ENCODE measurements around the gene CYB5A.

GRCh38 chr18:74241970-74242369, 49.8 kb downstream of the CYB5A start:
- TF ChIP-seq CTCF (IDR thresholded peaks at IDR 0.05 in 4 of 5, conservative IDR thresholded peaks at IDR 0.05 in 1 of 5) (no peak), POLR2A (IDR thresholded peaks at IDR 0.05) (no peak)

Measured in gastrocnemius medialis (tissue), 4 donors.